ENCODE measurements around the gene DGKH.

Gene DGKH, protein sequence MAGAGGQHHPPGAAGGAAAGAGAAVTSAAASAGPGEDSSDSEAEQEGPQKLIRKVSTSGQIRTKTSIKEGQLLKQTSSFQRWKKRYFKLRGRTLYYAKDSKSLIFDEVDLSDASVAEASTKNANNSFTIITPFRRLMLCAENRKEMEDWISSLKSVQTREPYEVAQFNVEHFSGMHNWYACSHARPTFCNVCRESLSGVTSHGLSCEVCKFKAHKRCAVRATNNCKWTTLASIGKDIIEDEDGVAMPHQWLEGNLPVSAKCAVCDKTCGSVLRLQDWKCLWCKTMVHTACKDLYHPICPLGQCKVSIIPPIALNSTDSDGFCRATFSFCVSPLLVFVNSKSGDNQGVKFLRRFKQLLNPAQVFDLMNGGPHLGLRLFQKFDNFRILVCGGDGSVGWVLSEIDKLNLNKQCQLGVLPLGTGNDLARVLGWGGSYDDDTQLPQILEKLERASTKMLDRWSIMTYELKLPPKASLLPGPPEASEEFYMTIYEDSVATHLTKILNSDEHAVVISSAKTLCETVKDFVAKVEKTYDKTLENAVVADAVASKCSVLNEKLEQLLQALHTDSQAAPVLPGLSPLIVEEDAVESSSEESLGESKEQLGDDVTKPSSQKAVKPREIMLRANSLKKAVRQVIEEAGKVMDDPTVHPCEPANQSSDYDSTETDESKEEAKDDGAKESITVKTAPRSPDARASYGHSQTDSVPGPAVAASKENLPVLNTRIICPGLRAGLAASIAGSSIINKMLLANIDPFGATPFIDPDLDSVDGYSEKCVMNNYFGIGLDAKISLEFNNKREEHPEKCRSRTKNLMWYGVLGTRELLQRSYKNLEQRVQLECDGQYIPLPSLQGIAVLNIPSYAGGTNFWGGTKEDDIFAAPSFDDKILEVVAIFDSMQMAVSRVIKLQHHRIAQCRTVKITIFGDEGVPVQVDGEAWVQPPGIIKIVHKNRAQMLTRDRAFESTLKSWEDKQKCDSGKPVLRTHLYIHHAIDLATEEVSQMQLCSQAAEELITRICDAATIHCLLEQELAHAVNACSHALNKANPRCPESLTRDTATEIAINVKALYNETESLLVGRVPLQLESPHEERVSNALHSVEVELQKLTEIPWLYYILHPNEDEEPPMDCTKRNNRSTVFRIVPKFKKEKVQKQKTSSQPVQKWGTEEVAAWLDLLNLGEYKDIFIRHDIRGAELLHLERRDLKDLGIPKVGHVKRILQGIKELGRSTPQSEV

DNA sequence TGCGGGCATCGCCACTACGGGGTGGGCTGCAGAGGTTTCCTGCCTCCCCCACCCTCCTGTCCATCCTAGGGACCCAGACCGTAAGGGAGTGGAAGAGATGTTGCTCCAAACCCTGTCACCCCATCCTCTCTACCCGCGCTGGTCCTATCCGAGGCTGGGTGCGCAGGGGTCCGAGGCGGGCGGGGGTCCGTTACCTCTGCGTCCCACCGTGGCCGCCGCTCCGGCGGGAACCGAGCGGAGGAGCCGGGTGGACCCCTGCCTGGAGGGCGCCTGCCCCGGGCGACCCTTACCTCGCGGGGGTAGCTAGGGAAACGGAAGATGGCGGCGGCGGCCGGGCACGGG lies at the start of gene DGKH:
TSS of gene DGKH (plus strand) at position 307 of the 342 bp plus-strand sequence. CDS start 126 bp downstream, outside the sequence.
- DNase-seq: peak in 1 of 3 experiments; percentile 53

DNA sequence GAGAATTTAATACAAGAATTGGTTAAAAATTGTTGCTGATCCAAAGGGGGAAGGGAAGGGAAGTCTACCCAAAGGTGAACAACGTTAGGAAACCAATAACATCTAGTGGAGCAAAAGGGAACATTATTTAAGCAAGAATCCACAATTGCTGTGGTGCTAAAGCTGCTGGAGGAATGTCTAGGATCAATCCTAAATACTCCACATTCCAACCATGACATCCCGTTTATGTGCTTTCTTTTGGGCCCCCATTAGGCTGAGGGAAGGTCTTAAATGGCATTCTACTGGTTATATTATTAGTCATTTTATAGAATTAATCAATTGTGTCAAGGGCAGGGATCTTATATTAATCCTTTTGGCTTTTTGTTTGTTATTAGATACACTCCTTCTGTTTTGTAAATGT lies 47.6 kb upstream of the DGKH start:
- DNase-seq: no peak

DNA sequence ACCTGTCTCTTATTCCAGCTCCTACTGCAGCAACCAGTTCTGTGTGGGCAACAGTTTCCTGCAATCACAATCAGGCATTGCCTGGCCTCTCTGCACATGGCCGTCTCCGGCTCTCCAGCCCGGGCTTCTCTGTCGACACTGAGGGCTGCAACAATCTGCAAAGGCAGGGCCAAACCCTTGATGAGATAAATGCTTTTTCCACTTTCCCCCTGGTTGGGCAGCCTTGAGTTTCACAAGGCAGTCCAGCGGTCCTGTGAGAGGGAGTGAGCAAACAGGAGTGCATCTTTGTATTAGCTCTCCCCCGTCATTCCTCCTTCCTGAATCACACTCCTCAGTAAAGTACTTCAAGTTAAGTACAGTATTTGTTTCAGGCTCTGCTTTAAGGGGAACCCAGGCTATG lies 46.9 kb upstream of the DGKH start:
- no peak for DNase-seq

DNA sequence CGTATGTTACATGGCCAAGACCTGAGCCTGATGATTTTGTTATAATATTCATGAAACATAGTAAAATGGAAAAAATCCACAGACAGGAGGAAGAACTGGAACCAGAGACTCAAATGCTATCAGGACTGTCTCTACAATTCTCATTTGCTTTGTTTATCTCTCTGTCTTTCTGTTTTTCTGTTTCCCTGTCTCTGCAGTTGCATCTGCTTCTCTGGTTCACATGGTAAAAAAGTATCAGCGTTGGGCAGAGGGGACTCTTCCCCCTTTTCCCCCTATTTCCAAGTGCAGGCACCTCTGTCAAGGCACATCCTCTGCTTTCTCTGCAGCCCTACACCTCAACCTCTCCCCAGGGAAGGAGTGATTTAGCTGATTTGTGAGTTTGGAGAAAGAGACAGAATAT lies 46.4 kb upstream of the DGKH start:
- no peak for DNase-seq

DNA sequence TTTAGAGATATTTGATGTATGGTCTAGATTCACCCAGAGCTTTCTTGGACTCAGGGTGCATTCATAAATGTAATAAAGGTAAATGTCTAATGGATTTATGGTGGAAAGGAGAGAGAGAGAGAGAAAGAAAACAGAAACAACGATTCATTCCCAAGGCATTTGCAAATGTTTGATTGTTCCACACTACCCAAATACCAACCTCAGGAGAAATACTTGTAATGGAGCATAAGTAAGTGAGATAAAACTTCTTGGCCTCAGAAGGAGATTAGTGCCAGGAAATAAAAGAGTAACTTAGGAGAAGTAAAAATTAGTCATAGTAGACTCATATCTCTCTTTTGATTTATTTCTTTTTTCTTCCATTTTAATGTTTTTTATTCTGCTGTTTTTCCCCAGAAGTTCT lies 40.6 kb upstream of the DGKH start:
- no peak for DNase-seq

DNA sequence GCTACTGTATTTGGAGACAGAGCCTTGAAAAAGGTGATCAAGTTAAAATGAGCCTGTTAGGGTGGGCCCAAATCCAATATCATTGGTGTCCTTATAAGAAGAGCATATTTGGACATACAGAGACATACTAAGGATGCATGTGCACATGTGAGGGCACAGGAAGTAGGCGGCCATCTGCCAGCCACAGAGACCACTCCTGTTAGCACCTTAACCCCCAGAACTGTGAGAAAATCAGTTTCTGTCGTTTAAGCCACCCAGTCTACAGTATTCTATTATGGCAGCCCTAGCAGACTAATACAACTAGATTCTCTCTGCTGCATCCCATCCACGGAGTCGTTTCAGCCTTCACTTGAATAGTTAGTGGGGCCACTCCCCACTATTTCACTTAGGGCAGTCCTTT lies 39.4 kb upstream of the DGKH start:
- no peak for DNase-seq

DNA sequence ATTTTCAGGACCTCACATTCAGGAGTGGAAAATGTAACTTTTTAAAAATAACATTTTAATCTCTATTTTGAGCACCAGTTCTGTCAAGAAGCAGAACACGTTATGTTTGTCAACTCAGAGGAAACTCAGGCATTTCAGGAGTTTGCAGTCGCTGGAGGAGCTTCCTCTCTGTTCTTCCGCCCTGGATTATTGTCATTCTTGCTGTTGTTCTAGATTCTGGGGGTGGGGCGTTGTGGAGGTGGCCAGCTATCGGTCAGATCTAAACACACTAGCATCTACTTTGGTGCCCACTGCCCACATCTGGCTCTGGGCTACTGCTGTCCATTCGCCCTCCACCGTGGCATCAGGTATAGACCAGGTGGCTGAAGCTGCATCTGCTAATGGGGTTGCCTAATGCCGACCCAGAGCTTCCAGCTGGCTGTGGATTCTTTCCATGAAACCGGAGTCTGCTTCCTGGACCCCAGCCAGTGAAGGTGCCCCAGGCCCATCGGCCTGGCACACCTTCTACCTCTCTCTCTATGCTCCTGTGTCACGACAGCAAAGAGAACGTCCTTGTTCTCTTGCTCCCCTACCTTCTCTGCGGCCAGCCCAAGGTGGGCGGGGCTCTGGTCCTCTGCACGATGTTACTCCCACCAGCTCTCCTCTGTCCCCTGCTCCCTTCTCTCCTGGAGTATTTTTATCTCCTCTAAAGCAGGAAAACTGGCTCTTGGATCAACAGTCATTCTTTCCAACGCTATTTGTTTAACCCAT lies 36.7 kb upstream of the DGKH start:
- DNase-seq: no peak

DNA sequence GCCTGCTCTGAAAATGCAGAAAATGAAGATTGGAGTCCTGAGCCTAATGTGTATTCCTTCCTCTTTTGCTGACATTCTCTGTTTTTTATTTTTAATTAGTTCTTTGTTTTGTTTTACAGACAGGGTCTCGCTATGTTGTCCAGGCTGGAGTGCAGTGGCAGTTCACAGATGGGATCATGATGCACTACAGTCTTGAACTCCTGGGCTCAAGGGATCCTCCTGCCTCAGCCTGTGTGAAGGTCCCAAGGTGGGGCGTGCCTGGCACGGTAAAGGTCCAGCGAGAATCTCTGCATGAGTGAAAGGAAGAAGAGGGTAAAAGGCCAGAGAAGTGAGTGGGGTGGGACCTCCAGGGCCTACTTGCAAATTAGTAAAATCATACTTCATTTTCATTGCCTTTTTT lies 34.3 kb upstream of the DGKH start:
- DNase-seq: no peak

DNA sequence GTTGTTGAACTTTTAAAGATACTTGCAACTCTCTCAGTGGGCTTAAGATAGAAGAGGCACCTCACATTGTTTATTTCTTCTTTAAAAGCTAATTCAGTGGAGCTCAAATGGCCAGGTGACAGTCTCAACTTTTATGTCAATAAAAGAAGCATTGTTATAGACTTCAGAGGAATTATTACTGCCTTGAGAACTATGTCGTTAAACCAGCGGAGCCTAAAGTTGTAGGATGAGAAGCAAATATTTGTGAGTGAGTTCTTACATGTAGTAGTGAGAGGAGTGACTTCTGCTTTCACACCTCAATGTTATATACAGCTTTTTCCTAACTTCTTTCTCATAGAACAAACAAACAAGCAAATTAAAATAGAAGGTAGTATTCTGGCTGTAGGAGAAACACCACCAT lies 31.2 kb upstream of the DGKH start:
- no peak for DNase-seq

DNA sequence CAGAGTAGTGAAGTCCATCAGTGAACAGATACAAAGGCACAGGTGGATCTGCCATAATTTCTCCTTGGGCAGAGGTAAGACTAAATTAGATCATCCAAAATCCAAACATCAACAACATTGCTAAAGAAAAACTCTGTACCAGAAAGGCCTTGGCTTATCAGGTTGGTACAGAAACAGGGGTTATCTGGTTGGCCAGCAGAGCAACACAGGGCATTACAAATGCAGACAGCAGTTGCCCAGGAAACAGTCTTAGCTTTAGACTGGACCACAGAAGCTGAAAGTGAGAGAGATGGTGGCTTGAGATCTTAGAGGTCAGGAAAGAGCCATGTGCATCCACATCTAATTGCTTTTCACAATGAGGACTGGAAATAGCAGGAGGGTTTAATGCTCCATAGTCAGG lies 26.6 kb upstream of the DGKH start:
- DNase-seq: no peak

DNA sequence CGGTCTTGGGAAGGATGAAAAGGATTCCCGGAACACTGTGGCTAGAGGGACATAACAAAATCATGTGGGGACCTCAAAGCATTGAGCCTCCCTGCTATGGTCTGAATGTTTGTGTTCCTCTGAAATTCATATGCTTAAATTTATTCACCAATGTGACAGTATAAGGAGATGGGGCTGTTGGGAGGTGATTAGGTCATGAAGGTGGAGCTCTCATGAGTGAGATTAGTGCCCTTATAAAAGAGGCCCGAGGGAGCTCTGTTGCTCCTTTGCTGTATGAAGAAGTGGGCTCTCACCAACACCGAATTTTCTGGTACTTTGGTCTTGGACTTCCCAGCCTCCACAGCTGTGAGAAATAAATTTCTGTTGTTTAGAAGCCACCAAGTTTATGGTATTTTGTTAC lies 26.1 kb upstream of the DGKH start:
- no peak for DNase-seq

DNA sequence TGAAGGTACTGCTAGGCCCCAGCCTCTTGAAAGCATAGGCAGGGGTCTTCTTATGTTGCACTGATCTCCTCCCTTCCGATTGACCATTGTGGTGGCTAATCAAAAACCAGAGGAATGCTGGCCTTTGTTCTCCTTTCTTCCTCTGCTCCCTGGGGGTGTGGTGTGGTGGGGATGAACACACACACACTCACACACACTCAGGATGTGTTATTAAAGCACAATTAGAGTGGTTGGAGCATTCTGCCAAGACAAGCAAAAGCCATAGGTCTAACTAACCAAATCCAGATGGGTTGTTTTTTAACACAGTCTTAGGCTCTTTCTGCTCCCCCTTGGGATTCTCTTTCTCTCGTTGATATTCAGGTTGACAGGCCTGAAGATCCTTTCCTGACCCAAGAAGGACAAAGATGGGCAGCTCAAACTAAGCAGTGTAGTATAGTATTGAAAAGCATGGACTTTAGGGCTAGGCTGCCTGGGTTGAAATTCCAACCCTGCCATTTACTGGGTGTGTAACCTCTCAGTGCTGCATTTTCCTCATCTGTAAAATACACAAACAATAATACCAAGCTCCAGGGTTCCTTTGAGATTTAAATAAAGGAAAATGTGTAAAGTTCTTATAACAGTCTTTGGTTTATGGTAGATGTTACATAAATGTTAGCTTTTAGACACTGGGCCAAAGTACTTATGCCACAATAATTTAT lies 25.5 kb upstream of the DGKH start:
- DNase-seq: no peak

DNA sequence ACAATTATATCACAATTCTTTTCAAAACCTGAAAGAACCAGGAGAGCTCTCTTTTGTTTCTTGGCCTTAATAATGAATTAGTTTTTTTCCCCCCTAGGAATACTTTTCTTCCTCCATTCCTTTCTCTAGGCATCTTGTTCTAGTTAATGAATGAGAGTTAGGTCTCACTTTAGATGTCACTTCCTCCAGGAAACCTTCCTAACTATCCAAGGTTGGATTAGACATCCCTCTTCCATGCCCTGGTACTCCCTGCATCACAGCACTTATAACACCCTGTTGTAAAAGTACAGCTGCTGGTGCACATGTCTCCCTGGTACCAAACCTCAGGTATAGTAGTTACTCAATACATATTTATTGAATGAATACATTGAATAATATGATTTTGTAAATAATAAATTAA lies 21.2 kb upstream of the DGKH start:
- DNase-seq: no peak

DNA sequence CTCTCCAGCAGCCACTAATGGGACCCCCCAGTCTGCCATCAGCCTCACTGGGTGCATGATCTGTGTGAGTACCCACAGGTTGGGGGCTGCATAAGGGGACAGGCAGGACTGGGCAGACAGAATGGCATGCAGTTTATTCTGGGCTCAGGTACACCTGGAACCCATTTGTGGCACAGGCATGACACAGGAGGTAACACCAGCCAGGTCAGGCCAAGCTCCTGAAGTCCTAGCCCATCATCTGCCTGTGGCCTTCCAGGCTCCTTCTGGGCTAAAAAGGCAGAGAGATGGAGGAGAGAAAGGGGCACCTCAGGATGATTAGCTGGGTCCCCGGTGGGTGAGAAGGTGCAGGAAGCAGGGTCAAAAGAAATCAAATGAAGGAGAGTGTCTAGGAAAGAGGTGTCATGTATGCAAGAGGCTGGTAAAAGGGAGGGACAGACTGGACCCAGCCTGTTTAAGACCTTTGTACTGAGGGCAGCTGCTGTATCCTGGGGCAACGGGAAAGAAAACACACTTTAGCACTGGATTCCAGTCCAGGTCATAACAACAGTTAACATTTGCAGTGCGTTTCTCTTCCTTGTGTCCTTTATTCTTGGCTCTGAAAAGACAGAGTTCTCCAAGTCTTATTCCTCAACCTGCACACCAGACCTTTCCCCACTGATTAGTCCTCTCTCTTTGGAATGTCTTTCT lies 20.2 kb upstream of the DGKH start:
- DNase-seq: no peak

DNA sequence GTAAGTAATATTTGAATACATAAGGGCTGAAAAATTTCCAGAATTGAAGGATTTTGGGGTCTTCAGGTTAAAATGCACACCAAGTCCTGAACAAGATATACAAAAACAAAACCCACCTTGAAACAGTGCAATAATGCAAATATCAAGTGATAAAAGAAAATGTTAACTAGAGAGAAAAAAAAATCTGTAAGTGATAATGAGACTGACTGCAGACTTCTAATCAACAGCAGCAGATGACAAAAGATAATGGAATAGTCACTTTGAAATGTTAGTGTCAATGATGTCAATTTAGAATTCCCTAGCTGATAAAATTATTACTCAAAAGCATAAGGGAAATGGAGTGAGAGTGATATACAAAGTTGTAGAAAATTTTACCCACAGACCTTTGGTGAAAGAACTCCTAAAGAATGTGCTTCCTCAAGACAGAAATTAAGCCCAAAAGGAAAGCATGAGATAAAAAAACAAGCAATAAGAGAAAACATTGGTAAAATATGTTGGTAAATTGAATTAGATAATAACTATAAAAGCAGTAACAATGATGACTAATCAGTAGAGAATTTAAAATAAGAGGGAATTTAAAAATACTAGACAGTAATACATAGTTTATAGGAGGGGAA lies 12.4 kb upstream of the DGKH start:
- DNase-seq: no peak

DNA sequence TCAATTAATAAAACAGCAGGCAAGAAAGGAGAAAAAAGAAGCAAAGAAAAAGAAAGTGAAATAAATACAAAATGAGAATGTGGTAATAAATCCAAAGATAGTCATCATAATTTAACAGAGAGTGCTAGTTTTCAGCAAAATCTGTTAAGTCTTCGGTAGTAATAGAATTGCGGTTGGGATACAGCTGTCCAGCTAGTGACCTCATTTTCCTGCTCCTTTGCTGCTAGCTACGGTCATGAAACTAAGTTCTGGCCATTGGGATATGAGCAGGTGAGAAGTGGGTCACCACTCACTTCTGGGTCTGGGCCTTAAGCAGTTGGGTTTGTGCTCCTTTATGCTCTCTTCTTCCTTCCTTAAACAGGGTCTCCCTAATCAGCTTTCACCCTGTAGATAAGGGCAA lies 11.7 kb upstream of the DGKH start:
- no peak for DNase-seq

DNA sequence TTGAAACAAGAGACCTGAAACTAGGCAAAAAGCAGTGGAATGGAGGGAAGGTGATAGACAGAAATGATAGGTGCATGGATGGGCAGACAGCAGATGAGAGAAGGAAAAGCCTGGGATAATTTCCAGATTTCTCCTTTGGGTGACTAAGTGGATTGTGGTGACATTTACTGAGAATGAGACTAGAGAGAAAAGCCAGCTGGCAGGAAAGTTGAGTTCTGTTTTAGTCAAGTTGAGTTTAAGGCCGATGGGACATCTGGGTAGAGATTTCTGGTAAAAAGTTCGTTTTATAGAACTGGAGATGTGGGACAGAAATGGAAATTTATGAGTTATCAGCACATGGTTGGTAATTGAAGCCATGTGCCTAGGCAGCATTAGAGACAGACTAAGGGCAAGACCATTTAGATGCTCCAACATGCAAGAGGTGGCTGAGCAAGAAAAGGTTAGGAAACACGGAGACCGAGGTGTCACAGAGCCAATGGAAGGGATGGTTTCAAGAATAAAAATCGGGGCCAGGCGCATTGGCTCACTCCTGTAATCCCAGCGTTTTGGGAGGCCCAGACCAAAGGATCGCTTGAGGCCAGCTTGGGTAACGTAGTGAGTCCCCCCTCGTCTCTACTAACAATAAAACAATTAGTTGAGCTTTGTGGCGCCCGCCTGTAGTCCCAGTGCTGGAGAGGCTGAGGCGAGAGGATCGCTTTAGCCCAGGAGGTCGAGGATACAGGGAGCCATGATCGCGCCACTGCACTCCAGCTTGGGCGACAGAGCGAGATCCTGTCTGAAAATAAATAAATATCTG lies 9.6 kb upstream of the DGKH start:
- no peak for DNase-seq

DNA sequence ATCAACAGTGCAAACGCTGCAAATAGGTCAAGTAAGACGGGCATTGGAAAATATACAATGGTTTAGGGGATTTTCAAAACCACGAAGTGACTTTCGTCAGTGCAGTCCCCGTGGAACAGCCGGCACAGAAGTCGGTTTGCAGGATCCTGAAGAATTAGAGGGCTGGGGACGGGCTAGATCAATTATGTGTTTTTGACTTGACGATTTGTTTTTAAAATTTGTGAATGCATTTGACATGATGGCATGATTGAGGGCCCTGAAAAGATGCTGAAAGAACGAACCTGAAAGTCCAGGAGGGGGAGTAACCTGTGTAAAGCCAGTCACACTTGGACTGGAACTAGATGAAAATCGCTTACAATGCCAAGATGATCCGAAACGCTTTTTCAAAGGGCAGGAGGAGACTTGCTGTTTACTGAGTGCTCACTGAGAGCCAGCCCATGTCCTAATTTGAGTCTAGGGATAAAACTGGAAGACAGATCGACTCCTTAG lies 8.9 kb upstream of the DGKH start:
- peak in 1 of 3 experiments; percentile 74 for DNase-seq

DNA sequence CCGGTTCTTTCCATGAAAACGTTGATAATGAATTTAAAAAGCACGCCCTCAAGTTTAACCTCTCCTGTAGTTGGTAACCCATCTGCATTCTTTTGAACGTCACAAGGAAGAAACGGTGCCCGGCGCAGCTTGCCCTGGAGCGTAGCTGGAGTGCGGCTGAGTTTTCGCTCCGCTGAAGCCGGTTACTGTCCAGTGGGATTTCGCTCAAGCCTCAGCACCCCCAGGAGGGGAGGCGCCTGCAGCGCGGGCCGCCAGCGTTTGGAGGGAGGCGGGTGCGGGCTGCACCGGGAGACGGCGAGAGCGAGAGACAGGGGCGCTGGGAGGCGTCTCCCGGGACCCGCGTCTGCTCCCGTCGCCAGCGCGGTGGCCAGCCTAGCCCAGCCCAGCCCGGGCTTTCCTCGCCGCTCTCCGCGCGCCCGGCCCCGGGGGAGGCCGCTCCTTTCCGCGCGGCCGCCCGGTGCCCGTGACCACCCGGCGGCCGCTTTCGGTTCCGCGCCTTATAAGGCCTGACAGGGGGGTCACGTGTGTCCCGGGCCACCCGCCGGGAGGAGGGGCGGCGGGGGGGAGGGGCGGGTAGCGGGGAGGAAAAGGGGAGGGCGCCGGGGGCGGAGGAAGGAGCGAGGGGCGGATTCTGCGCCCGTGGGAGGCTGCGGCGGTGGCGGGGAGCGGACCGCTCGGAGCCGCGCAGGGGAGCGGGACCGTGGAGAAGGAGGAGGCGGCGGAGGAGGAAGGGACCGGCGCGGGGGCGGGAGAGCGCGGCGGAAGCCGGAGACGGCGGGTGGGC lies 8.3 kb upstream of the DGKH start:
- DNase-seq: peak; percentile 78 to 87 (median 87)
